AG09319 (cell line): ENCODE results near the gene FAM118B.
A peak's percentile ranks its signal among the peaks of the same experiment; 100 is the strongest.

ENCODE experiments used
- DNase-seq: peaks from one replicate; pipeline ENCODE4 v3.0.0-alpha.2; 2010; ENCODE audit warnings: low read depth; ENCODE audit errors: extremely low read depth
- CTCF ChIP-seq: IDR thresholded peaks from 2 replicates; pipeline ENCODE4 v1.5.1; 2011; ENCODE audit warnings: low read depth, mild to moderate bottlenecking, inconsistent platforms, low read length, moderate library complexity

Gene FAM118B

GRCh38 chr11:126257764-126258163 lies 46.2 kb downstream of the FAM118B start:
- peak; percentile 39 for DNase-seq
- TF ChIP-seq CTCF: no peak

GRCh38 chr11:126262216-126262615 lies 50.6 kb downstream of the FAM118B start:
- DNase-seq: no peak
- TF ChIP-seq CTCF: no peak

- no peak for DNase-seq
- no peak for TF ChIP-seq CTCF
Measured at GRCh38 chr11:126263489-126263888, 51.9 kb downstream of the FAM118B start.

GRCh38 chr11:126265811-126266210 lies 54.2 kb downstream of the FAM118B start:
- no peak for DNase-seq
- no peak; the same call in 1 of the 2 replicates for TF ChIP-seq CTCF

GRCh38 chr11:126267650-126268049 lies 56.1 kb downstream of the FAM118B start:
- no peak for DNase-seq
- TF ChIP-seq CTCF: no peak

- DNase-seq: no peak
- no peak for TF ChIP-seq CTCF
Measured at GRCh38 chr11:126268361-126268707, 56.8 kb downstream of the FAM118B start.

GRCh38 chr11:126268708-126269579 lies 57.4 kb downstream of the FAM118B start, which contains the start of the genes FOXRED1 and SRPRA:
FOXRED1 (plus strand) TSS chr11:126269154; CDS start chr11:126269207, 53 bp downstream.
SRPRA (minus strand) TSS chr11:126268895; CDS start chr11:126268804, 91 bp downstream.
- no peak for TF ChIP-seq CTCF
- peak; percentile 97 for DNase-seq
